GM10266 (cell line): ENCODE results near the gene PLN.

ENCODE experiments used
- DNase-seq: peaks from one replicate; pipeline ENCODE4 v3.0.0; 2012; ENCODE audit errors: extremely low spot score
- CTCF ChIP-seq: IDR thresholded peaks from 2 replicates; pipeline ENCODE4 v1.5.1; 2012; ENCODE audit warnings: mild to moderate bottlenecking, low read depth; ENCODE audit not compliant: control insufficient read depth, insufficient read depth; ENCODE audit errors: missing control alignments

Gene PLN

DNA sequence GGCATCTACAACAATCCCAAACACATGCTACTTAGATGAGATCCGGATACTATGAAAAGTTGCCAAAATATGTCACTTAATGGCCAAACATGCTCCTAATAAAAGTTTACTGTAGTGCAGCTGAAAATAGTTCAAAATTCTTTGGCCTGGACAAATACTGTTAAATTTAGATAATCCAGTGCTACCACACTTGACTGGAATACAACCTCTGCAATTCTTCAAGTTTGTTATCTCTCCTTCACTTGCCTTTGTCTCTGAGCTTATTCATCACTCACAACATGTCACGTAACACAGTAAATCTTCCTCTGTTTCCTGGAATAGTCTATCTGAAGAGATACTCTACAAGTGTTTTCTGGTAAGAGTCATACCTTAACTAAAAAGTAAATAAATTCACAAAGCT, 10.5 kb upstream of the PLN start:
- no peak for DNase-seq
- no peak for TF ChIP-seq CTCF

GRCh38 chr6:118542184-118542952, 5.7 kb upstream of the PLN start:
- no peak for DNase-seq
- TF ChIP-seq CTCF = no peak

DNA sequence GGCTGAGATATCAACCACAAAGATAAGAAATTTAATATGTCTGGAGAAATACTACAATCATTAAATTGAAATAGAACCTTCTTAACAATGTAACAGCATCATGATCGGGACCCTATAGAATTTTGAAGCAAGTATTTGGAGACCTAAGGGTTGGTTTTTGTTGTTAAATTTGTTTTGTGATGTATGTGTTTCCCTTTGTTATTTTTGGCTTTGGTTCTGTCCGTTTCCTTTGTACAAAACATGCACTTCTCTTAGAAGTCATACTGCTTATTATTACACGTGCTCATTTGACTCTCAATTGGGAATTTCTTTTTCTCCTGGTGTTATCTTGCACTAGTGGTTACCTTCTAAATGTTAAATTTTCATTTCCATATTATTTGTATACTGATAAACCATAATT, 4.0 kb upstream of the PLN start:
- TF ChIP-seq CTCF = no peak

DNA sequence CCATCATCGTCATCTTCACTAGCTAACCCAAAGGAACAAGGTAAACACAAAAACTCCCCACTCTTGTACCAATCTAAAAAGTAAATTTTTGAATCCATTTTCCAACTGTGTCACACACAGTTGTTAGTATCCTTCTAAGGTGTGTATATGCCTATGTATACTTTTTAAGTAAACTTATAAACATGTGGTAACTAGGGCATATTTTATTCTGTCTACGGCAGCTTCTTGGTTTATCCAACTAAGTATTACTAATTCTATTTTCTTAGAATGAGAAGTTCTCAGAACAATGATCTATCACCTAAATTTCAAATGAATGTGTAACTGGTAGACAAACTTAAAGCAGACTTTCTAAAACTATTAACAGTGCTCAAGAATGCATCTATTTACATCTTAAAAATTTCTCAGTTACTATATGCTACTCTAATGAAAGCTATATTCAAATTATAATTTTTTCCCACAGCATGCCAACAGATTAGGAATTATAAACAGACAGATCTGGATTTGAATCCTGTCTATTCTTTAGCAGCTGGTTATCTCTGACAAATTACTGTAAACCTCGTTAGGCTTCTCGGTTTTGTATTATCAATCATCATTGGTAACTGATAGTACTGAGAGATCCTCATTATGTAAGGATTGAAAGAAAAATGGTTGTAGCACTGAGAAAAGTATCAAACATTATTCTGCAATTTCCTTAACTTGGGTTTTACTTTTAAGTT, 1.8 kb upstream of the PLN start:
- DNase-seq = no peak
- no peak for TF ChIP-seq CTCF

More for the DNA sequence above, 4.0 kb upstream of the PLN start:
- DNase-seq = no peak

DNA sequence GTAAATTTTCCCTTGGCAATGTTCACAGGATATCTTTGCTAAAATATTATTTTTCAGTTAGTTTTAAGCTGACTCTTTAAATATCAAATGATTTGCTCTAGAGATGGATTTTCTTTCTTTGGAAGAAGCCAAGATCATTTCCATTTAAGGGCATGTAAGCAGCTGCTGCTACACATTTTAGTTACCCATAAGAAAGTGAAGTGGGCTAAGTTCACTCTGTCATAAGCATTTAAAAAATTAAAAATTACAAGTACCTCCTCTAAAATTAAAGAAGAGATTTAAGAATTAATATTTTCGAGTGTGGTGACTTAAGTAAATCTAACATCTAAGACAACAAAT, 1.2 kb upstream of the PLN start:
- no peak for TF ChIP-seq CTCF
- DNase-seq = no peak

- TF ChIP-seq CTCF = no peak
- DNase-seq = no peak
These were observed 517 bp downstream of the PLN start for GRCh38 chr6:118548613-118549012.
